ENCODE data around the gene VASH1.
A peak's percentile ranks its signal among the peaks of the same experiment; 100 is the strongest.

The VASH1 gene

GRCh38 chr14:76772300-76773187 lies 11.3 kb downstream of the VASH1 start:
- DNase-seq, result peak; percentile 57

- peak; percentile 82 for DNase-seq
These were observed 12.1 kb downstream of the VASH1 start for GRCh38 chr14:76773188-76773885.

- no peak for DNase-seq
These were observed 12.9 kb downstream of the VASH1 start for GRCh38 chr14:76773956-76774820.

- no peak for DNase-seq
These were observed 13.8 kb downstream of the VASH1 start for GRCh38 chr14:76774821-76775694.

- DNase-seq, result no peak
These were observed 14.6 kb downstream of the VASH1 start for GRCh38 chr14:76775695-76776427.

- no peak for DNase-seq
These were observed 15.4 kb downstream of the VASH1 start for GRCh38 chr14:76776428-76777251.

- DNase-seq, result no peak
These were observed 16.5 kb downstream of the VASH1 start for GRCh38 chr14:76777721-76778120.

- DNase-seq, result no peak
These were observed 17.4 kb downstream of the VASH1 start for GRCh38 chr14:76778546-76779215.

GRCh38 chr14:76779221-76780057 lies 18.2 kb downstream of the VASH1 start:
- DNase-seq, result no peak

GRCh38 chr14:76780058-76780345 lies 18.7 kb downstream of the VASH1 start:
- no peak for DNase-seq

GRCh38 chr14:76780360-76780759 lies 19.1 kb downstream of the VASH1 start:
- DNase-seq, result no peak

GRCh38 chr14:76780875-76781647 lies 19.8 kb downstream of the VASH1 start:
- DNase-seq, result no peak

GRCh38 chr14:76781648-76782051 lies 20.4 kb downstream of the VASH1 start:
- no peak for DNase-seq

- DNase-seq, result no peak
These were observed 21.0 kb downstream of the VASH1 start for GRCh38 chr14:76782115-76782884.

- no peak for DNase-seq
These were observed 21.8 kb downstream of the VASH1 start for GRCh38 chr14:76782885-76783566.

- no peak for DNase-seq
These were observed 23.1 kb downstream of the VASH1 start for GRCh38 chr14:76784266-76784874.
